ENCODE data around the gene FBXO41. TPM values are rescaled to one million over a fixed set of nuclear protein-coding genes. Genes with fewer than 3 reads are reported as not detected.

Gene FBXO41
- total RNA-seq = 10 to 100 TPM; 11.0 to 11.8 TPM

- Mint-ChIP-seq H3K4me1 (ENCODE audit: low read depth) (peaks cover 11% of the 10 kb centered on the region), H3K27me3 (ENCODE audit: low read depth) (peaks cover 14% of the 10 kb centered on the region), H3K27ac (peak within 1 kb of the TSS; percentile 53), H3K9me3 (no peaks in the 10 kb centered on the region), H3K36me3 (ENCODE audit: low read depth) (no peaks in the 10 kb centered on the region), H3K4me3 (peak within 1 kb of the TSS; percentile 80)
- CTCF ChIA-PET = interaction anchor here (0.9 to 1.1 kb wide), 4 partner anchors 16 to 101 kb away, joined by 3 to 4 read pairs (median 4); no protein-coding TSS in a partner anchor
- DNase-seq = peak; percentile 65
- intact Hi-C loops (cut with micrococcal nuclease) = loop anchor here (1.0 to 10.0 kb wide), 5 partner anchors 9 to 1550 kb away; partner anchors contain the start of genes ALMS1, EGR4, HK2 and PRADC1
Observed at GRCh38 chr2:73284296-73285158, at the start of gene FBXO41. FBXO41 (minus strand) TSS chr2:73284478; CDS start chr2:73269630, 14,848 bp downstream.

- no peaks in the 10 kb centered on the region for H3K4me1 Mint-ChIP-seq (ENCODE audit: low read depth)
- H3K36me3 Mint-ChIP-seq (ENCODE audit: low read depth) = no peaks in the 10 kb centered on the region
- intact Hi-C loops (cut with micrococcal nuclease) = no loop called here
- peaks cover 4% of the 10 kb centered on the region for H3K27me3 Mint-ChIP-seq (ENCODE audit: low read depth)
- H3K27ac Mint-ChIP-seq = no peak overlapping the region
- no peak for DNase-seq
- H3K9me3 Mint-ChIP-seq = peaks cover 9% of the 10 kb centered on the region
- CTCF ChIA-PET = no interaction called here
- H3K4me3 Mint-ChIP-seq = no peak overlapping the region
Observed at GRCh38 chr2:73334045-73334444, 49.8 kb upstream of the FBXO41 start.

- Mint-ChIP-seq H3K4me1 (ENCODE audit: low read depth) (no peaks in the 10 kb centered on the region), H3K36me3 (ENCODE audit: low read depth) (no peaks in the 10 kb centered on the region), H3K27ac (no peak overlapping the region), H3K27me3 (ENCODE audit: low read depth) (peaks cover 5% of the 10 kb centered on the region), H3K4me3 (no peak overlapping the region), H3K9me3 (peaks cover 9% of the 10 kb centered on the region)
- intact Hi-C loops (cut with micrococcal nuclease) = no loop called here
- no peak for DNase-seq
- CTCF ChIA-PET = no interaction called here
Observed at GRCh38 chr2:73333564-73333963, 49.3 kb upstream of the FBXO41 start.

GRCh38 chr2:73324126-73324725 lies 39.9 kb upstream of the FBXO41 start:
- no peak overlapping the region for H3K4me3 Mint-ChIP-seq
- intact Hi-C loops (cut with micrococcal nuclease) = no loop called here
- H3K9me3 Mint-ChIP-seq = no peaks in the 10 kb centered on the region
- H3K36me3 Mint-ChIP-seq (ENCODE audit: low read depth) = no peaks in the 10 kb centered on the region
- no peak overlapping the region for H3K27ac Mint-ChIP-seq
- peaks cover 31% of the 10 kb centered on the region for H3K27me3 Mint-ChIP-seq (ENCODE audit: low read depth)
- CTCF ChIA-PET = no interaction called here
- no peak for DNase-seq
- H3K4me1 Mint-ChIP-seq (ENCODE audit: low read depth) = no peaks in the 10 kb centered on the region

GRCh38 chr2:73323551-73323950 lies 39.3 kb upstream of the FBXO41 start:
- peaks cover 29% of the 10 kb centered on the region for H3K27me3 Mint-ChIP-seq (ENCODE audit: low read depth)

GRCh38 chr2:73314441-73314840 lies 30.2 kb upstream of the FBXO41 start:
- H3K36me3 Mint-ChIP-seq (ENCODE audit: low read depth) = no peaks in the 10 kb centered on the region
- CTCF ChIA-PET = no interaction called here
- H3K27ac Mint-ChIP-seq = no peak overlapping the region
- DNase-seq = no peak
- no peaks in the 10 kb centered on the region for H3K4me1 Mint-ChIP-seq (ENCODE audit: low read depth)
- H3K4me3 Mint-ChIP-seq = no peak overlapping the region
- H3K9me3 Mint-ChIP-seq = no peaks in the 10 kb centered on the region
- H3K27me3 Mint-ChIP-seq (ENCODE audit: low read depth) = peaks cover 11% of the 10 kb centered on the region
- intact Hi-C loops (cut with micrococcal nuclease) = no loop called here

More at GRCh38 chr2:73323551-73323950, 39.3 kb upstream of the FBXO41 start:
- CTCF ChIA-PET = no interaction called here
- H3K27ac Mint-ChIP-seq = no peak overlapping the region
- no peak overlapping the region for H3K4me3 Mint-ChIP-seq
- H3K9me3 Mint-ChIP-seq = no peaks in the 10 kb centered on the region
- intact Hi-C loops (cut with micrococcal nuclease) = no loop called here
- DNase-seq = no peak
- H3K4me1 Mint-ChIP-seq (ENCODE audit: low read depth) = no peaks in the 10 kb centered on the region
- no peaks in the 10 kb centered on the region for H3K36me3 Mint-ChIP-seq (ENCODE audit: low read depth)

GRCh38 chr2:73307720-73308119 lies 23.4 kb upstream of the FBXO41 start:
- H3K9me3 Mint-ChIP-seq = no peaks in the 10 kb centered on the region

GRCh38 chr2:73301636-73302035 lies 17.4 kb upstream of the FBXO41 start:
- H3K4me1 Mint-ChIP-seq (ENCODE audit: low read depth) = no peaks in the 10 kb centered on the region
- H3K9me3 Mint-ChIP-seq = no peaks in the 10 kb centered on the region
- no peak overlapping the region for H3K27ac Mint-ChIP-seq
- H3K36me3 Mint-ChIP-seq (ENCODE audit: low read depth) = no peaks in the 10 kb centered on the region
- CTCF ChIA-PET = no interaction called here
- H3K4me3 Mint-ChIP-seq = no peak overlapping the region
- H3K27me3 Mint-ChIP-seq (ENCODE audit: low read depth) = peaks cover 30% of the 10 kb centered on the region
- DNase-seq = no peak
- intact Hi-C loops (cut with micrococcal nuclease) = no loop called here

More at GRCh38 chr2:73307720-73308119, 23.4 kb upstream of the FBXO41 start:
- Mint-ChIP-seq H3K27ac (no peak overlapping the region), H3K4me1 (ENCODE audit: low read depth) (no peaks in the 10 kb centered on the region), H3K36me3 (ENCODE audit: low read depth) (no peaks in the 10 kb centered on the region), H3K4me3 (no peak overlapping the region), H3K27me3 (ENCODE audit: low read depth) (peaks cover 17% of the 10 kb centered on the region)
- no peak for DNase-seq
- intact Hi-C loops (cut with micrococcal nuclease) = no loop called here
- CTCF ChIA-PET = no interaction called here

GRCh38 chr2:73300926-73301325 lies 16.6 kb upstream of the FBXO41 start:
- CTCF ChIA-PET = interaction anchor here (0.8 kb wide), 1 partner anchor 11 kb away, joined by 3 read pairs; no protein-coding TSS in a partner anchor
- Mint-ChIP-seq H3K27ac (no peak overlapping the region), H3K9me3 (no peaks in the 10 kb centered on the region), H3K36me3 (ENCODE audit: low read depth) (no peaks in the 10 kb centered on the region), H3K27me3 (ENCODE audit: low read depth) (peaks cover 37% of the 10 kb centered on the region), H3K4me3 (no peak overlapping the region), H3K4me1 (ENCODE audit: low read depth) (no peaks in the 10 kb centered on the region)
- no peak for DNase-seq
- intact Hi-C loops (cut with micrococcal nuclease) = no loop called here

GRCh38 chr2:73297586-73297985 lies 13.3 kb upstream of the FBXO41 start:
- no peak overlapping the region for H3K4me3 Mint-ChIP-seq
- peaks cover 4% of the 10 kb centered on the region for H3K4me1 Mint-ChIP-seq (ENCODE audit: low read depth)
- no peak for DNase-seq
- H3K27ac Mint-ChIP-seq = no peak overlapping the region
- H3K9me3 Mint-ChIP-seq = no peaks in the 10 kb centered on the region
- CTCF ChIA-PET = no interaction called here
- intact Hi-C loops (cut with micrococcal nuclease) = no loop called here
- peaks cover 56% of the 10 kb centered on the region for H3K27me3 Mint-ChIP-seq (ENCODE audit: low read depth)
- H3K36me3 Mint-ChIP-seq (ENCODE audit: low read depth) = no peaks in the 10 kb centered on the region

- CTCF ChIA-PET = no interaction called here
Observed at GRCh38 chr2:73297151-73297559, 12.9 kb upstream of the FBXO41 start.

GRCh38 chr2:73295751-73296400 lies 11.6 kb upstream of the FBXO41 start:
- peaks cover 54% of the 10 kb centered on the region for H3K27me3 Mint-ChIP-seq (ENCODE audit: low read depth)
- no peaks in the 10 kb centered on the region for H3K9me3 Mint-ChIP-seq
- CTCF ChIA-PET = no interaction called here
- H3K4me1 Mint-ChIP-seq (ENCODE audit: low read depth) = peaks cover 14% of the 10 kb centered on the region
- no peak overlapping the region for H3K4me3 Mint-ChIP-seq
- intact Hi-C loops (cut with micrococcal nuclease) = no loop called here
- H3K27ac Mint-ChIP-seq = no peak overlapping the region
- H3K36me3 Mint-ChIP-seq (ENCODE audit: low read depth) = no peaks in the 10 kb centered on the region
- no peak for DNase-seq

More at GRCh38 chr2:73297151-73297559, 12.9 kb upstream of the FBXO41 start:
- no peaks in the 10 kb centered on the region for H3K36me3 Mint-ChIP-seq (ENCODE audit: low read depth)
- H3K9me3 Mint-ChIP-seq = no peaks in the 10 kb centered on the region
- H3K27me3 Mint-ChIP-seq (ENCODE audit: low read depth) = peaks cover 54% of the 10 kb centered on the region
- H3K4me1 Mint-ChIP-seq (ENCODE audit: low read depth) = peaks cover 6% of the 10 kb centered on the region
- no peak overlapping the region for H3K4me3 Mint-ChIP-seq
- no peak overlapping the region for H3K27ac Mint-ChIP-seq
- no peak for DNase-seq
- intact Hi-C loops (cut with micrococcal nuclease) = no loop called here
